Liver (tissue), 9 donors: ENCODE measurements around the gene IKZF3. TPM values are rescaled to one million over a fixed set of nuclear protein-coding genes. Genes with fewer than 3 reads are reported as not detected.

Experiments used
- DNase-seq: peaks from one replicate; pipeline ENCODE4 v3.0.0-alpha.2; 2017; ENCODE audit warnings: low spot score
- H3K27ac ChIP-seq, 2 donors: one replicate each; pipeline ENCODE4 v1.7.0; 2013; ENCODE audit warnings: inconsistent platforms in 2 of 2, low read length in 2 of 2, control low read depth in 1 of 2, low read depth in 1 of 2, mild to moderate bottlenecking in 1 of 2
- H3K27me3 ChIP-seq, 4 donors: one replicate each; pipeline versions ENCODE4 v1.6.1 to v1.7.0; 2013; ENCODE audit warnings: low read length in 3 of 4, inconsistent platforms in 1 of 4, mild to moderate bottlenecking in 1 of 4, moderate library complexity in 1 of 4; ENCODE audit not compliant: control insufficient read depth in 4 of 4, insufficient read depth in 4 of 4
- H3K36me3 ChIP-seq, 4 donors: one replicate each; pipeline versions ENCODE4 v1.6.1 to v1.7.0; 2013; ENCODE audit warnings: low read length in 3 of 4, mild to moderate bottlenecking in 3 of 4, low read depth in 1 of 4, moderate library complexity in 1 of 4; ENCODE audit not compliant: control insufficient read depth in 4 of 4, insufficient read depth in 3 of 4
- H3K4me1 ChIP-seq, 4 donors: one replicate each; pipeline versions ENCODE4 v1.6.1 to v1.7.0; 2013; ENCODE audit warnings: low read length in 3 of 4, mild to moderate bottlenecking in 3 of 4, moderate library complexity in 1 of 4; ENCODE audit not compliant: control insufficient read depth in 4 of 4, insufficient read depth in 4 of 4
- H3K4me3 ChIP-seq, 3 donors: one replicate each; pipeline versions ENCODE4 v1.6.1 to v1.7.0; 2013; ENCODE audit warnings: low read length in 3 of 3, control low read depth in 1 of 3, low read depth in 1 of 3, mild to moderate bottlenecking in 1 of 3
- H3K9ac ChIP-seq, 2 donors: one replicate each; pipeline ENCODE4 v1.7.0; 2013; ENCODE audit warnings: low read length in 2 of 2, mild to moderate bottlenecking in 2 of 2, moderate library complexity in 2 of 2, control low read depth in 1 of 2, low read depth in 1 of 2
- H3K9me3 ChIP-seq, 4 donors: one replicate each; pipeline versions ENCODE4 v1.6.1 to v1.7.0; 2013; ENCODE audit warnings: low read length in 3 of 4; ENCODE audit not compliant: control insufficient read depth in 4 of 4
- EGR1 ChIP-seq, 2 donors: IDR thresholded peaks; 2 replicates each; pipeline ENCODE4 v1.6.1; 2016 to 2018; ENCODE audit warnings: antibody characterized with exemption in 2 of 2, low read depth in 2 of 2
- FOXA2 ChIP-seq: IDR thresholded peaks from 2 replicates; pipeline ENCODE4 v1.6.1; 2016; ENCODE audit warnings: antibody characterized with exemption
- HNF4G ChIP-seq: IDR thresholded peaks from 2 replicates; pipeline ENCODE4 v1.6.1; 2016; ENCODE audit warnings: antibody characterized with exemption
- NR2F2 ChIP-seq: IDR thresholded peaks from 2 replicates; pipeline ENCODE4 v1.6.1; 2016; ENCODE audit warnings: antibody characterized with exemption
- RAD21 ChIP-seq, 2 donors: IDR thresholded peaks; 2 replicates each; pipeline ENCODE4 v1.6.1; 2016; ENCODE audit warnings: antibody characterized with exemption in 2 of 2, mild to moderate bottlenecking in 2 of 2
- RXRA ChIP-seq, 2 donors: IDR thresholded peaks; 2 replicates each; pipeline ENCODE4 v1.6.1; 2017 to 2018; ENCODE audit warnings: antibody characterized with exemption in 2 of 2, mild to moderate bottlenecking in 1 of 2
- SP1 ChIP-seq: IDR thresholded peaks from 2 replicates; pipeline ENCODE4 v1.6.1; 2018; ENCODE audit warnings: antibody characterized with exemption, mild to moderate bottlenecking
- TAF1 ChIP-seq: conservative IDR thresholded peaks from 2 replicates; pipeline ENCODE4 v1.6.1; 2016; ENCODE audit warnings: antibody characterized with exemption, mild to moderate bottlenecking
- WGBS: extraction: QIAGEN DNeasy Blood & Tissue Kit; methylation state at CpG from one replicate; pipeline ENCODE4 v1.1.7; 2013; 5-methylcytosine and 5-hydroxymethylcytosine counted together
- polyA plus RNA-seq, 2 donors: library from polyadenylated mRNA; stranded (reverse) in 1 of 2; unstranded in 1 of 2; fragments of 200-250 nt in 1 of 2; fragments of >200 nt in 1 of 2; fragmentation: Nextera tagmentation in 1 of 2; extraction: Ambion mirVana in 1 of 2; gene quantifications; one replicate each; pipeline versions ENCODE4 v1.2.1 to v1.2.3, GENCODE V29; 2013 to 2015
- total RNA-seq, 2 donors: library from RNA; depleted of rRNA; stranded (reverse); fragments of >200 nt; gene quantifications; one replicate each; pipeline ENCODE4 v1.2.3, GENCODE V29; 2014
- TF ChIP-seq, protein P1 (sequence below): IDR thresholded peaks from 2 replicates; pipeline ENCODE4 v1.6.1; 2016; ENCODE audit warnings: antibody characterized with exemption, mild to moderate bottlenecking
- TF ChIP-seq, protein P2 (sequence below): fragments of 150-350 bp; IDR thresholded peaks from 2 replicates; pipeline ENCODE4 v1.5.1; 2017; ENCODE audit warnings: improper control_type of control experiment, low read depth, low read length; ENCODE audit not compliant: missing input control
- TF ChIP-seq, protein P3 (sequence below): IDR thresholded peaks from 2 replicates; pipeline ENCODE4 v1.6.1; 2016; ENCODE audit warnings: antibody characterized with exemption
- TF ChIP-seq, protein P4 (sequence below): IDR thresholded peaks from 2 replicates; pipeline ENCODE4 v1.6.1; 2016; ENCODE audit warnings: antibody characterized with exemption
- donor health status: healthy.
- donor health status: healthy.
- donor health status: healthy.
- donor health status: healthy.
- donor health status: healthy.

IKZF3 gene
- total and polyA plus RNA-seq, 4 donors, result 0.32 to 2.3 (median 0.83) TPM

DNA sequence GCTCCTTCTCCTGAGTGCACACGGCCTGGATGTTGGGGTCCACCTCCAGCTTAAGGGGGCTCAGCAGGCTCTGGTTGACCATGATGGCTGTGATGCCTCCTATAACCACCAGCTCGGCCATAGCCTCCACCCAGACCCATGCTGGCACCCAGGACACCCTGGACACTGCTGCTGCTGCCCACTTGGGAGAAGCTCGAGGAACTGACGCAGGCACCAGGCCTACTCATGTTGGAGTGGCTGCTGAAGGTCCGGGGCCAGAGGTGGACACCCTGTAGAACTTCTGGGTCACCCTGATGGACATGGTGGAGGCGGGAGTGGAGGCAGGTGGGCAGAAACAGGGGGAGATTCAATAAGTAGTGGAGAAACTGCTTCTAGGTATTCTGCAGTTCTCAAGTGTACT is 28.0 kb downstream of the IKZF3 start:
- Histone ChIP-seq H3K9ac (no peak overlapping the region), H3K36me3 (no peaks in the 10 kb centered on the region), H3K9me3 (no peaks in the 10 kb centered on the region), H3K27ac (no peak overlapping the region), H3K4me1 (peaks cover 0 to 1% (median 0%) of the 10 kb centered on the region in 4 donors), H3K4me3 (no peak overlapping the region), H3K27me3 (no peaks in the 10 kb centered on the region)
- 90% methylated on average over 6 of the region's 6 CpGs for WGBS
- TF ChIP-seq SP1, result no peak
- TF ChIP-seq TAF1, result no peak
- TF ChIP-seq, protein P1, sequence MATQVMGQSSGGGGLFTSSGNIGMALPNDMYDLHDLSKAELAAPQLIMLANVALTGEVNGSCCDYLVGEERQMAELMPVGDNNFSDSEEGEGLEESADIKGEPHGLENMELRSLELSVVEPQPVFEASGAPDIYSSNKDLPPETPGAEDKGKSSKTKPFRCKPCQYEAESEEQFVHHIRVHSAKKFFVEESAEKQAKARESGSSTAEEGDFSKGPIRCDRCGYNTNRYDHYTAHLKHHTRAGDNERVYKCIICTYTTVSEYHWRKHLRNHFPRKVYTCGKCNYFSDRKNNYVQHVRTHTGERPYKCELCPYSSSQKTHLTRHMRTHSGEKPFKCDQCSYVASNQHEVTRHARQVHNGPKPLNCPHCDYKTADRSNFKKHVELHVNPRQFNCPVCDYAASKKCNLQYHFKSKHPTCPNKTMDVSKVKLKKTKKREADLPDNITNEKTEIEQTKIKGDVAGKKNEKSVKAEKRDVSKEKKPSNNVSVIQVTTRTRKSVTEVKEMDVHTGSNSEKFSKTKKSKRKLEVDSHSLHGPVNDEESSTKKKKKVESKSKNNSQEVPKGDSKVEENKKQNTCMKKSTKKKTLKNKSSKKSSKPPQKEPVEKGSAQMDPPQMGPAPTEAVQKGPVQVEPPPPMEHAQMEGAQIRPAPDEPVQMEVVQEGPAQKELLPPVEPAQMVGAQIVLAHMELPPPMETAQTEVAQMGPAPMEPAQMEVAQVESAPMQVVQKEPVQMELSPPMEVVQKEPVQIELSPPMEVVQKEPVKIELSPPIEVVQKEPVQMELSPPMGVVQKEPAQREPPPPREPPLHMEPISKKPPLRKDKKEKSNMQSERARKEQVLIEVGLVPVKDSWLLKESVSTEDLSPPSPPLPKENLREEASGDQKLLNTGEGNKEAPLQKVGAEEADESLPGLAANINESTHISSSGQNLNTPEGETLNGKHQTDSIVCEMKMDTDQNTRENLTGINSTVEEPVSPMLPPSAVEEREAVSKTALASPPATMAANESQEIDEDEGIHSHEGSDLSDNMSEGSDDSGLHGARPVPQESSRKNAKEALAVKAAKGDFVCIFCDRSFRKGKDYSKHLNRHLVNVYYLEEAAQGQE, result no peak
- TF ChIP-seq RXRA (IDR thresholded peaks at IDR 0.05), result no peak
- TF ChIP-seq, protein P2, sequence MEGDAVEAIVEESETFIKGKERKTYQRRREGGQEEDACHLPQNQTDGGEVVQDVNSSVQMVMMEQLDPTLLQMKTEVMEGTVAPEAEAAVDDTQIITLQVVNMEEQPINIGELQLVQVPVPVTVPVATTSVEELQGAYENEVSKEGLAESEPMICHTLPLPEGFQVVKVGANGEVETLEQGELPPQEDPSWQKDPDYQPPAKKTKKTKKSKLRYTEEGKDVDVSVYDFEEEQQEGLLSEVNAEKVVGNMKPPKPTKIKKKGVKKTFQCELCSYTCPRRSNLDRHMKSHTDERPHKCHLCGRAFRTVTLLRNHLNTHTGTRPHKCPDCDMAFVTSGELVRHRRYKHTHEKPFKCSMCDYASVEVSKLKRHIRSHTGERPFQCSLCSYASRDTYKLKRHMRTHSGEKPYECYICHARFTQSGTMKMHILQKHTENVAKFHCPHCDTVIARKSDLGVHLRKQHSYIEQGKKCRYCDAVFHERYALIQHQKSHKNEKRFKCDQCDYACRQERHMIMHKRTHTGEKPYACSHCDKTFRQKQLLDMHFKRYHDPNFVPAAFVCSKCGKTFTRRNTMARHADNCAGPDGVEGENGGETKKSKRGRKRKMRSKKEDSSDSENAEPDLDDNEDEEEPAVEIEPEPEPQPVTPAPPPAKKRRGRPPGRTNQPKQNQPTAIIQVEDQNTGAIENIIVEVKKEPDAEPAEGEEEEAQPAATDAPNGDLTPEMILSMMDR, result no peak
- TF ChIP-seq HNF4G, result no peak
- no peak for DNase-seq

DNA sequence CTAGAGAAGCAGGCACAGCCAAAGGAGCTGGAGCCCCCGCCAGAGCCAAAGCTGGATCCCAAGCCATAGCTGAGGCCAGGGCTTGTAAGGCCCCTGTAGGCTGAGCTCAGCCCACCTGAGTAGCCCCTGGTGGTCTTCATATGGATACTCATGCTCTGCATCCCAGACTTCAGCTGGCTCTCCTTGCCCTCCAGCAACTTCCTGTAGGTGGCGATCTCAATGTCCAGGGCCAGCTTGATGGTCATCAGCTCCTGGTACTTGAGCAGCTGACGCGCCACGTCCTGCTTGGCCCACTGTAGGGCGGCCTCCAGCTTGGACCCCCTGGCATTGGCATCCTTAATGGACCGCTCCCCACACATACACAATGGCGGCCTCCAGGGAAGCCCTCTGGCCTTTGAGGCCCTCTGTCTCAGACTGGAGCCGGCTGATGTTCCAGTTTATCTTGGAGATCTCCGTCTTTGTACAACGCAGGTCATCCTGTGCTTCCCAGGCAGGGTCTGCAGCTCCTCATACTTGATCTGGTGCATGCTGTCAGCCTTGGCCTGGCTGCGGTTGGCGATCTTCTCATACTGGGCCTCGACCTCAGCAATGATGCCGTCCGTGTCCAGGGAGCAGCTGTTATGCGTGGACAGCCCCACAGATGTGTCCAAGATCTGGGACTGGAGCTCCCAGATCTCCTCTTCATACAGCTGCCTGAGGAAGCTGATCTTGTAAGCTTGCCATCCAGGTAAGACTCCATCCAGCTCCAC is 28.9 kb downstream of the IKZF3 start:
- no peak for TF ChIP-seq FOXA2
- no peak for TF ChIP-seq NR2F2
- TF ChIP-seq HNF4G, result no peak
- no peak for TF ChIP-seq RXRA (IDR thresholded peaks at IDR 0.05)
- TF ChIP-seq, protein P2, result no peak
- TF ChIP-seq, protein P3, sequence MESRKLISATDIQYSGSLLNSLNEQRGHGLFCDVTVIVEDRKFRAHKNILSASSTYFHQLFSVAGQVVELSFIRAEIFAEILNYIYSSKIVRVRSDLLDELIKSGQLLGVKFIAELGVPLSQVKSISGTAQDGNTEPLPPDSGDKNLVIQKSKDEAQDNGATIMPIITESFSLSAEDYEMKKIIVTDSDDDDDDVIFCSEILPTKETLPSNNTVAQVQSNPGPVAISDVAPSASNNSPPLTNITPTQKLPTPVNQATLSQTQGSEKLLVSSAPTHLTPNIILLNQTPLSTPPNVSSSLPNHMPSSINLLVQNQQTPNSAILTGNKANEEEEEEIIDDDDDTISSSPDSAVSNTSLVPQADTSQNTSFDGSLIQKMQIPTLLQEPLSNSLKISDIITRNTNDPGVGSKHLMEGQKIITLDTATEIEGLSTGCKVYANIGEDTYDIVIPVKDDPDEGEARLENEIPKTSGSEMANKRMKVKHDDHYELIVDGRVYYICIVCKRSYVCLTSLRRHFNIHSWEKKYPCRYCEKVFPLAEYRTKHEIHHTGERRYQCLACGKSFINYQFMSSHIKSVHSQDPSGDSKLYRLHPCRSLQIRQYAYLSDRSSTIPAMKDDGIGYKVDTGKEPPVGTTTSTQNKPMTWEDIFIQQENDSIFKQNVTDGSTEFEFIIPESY, result no peak
- no peak for TF ChIP-seq SP1
- no peak for TF ChIP-seq EGR1 (IDR thresholded peaks at IDR 0.05; ENCODE audit: low read depth in 2 of 2)
- TF ChIP-seq, protein P4, sequence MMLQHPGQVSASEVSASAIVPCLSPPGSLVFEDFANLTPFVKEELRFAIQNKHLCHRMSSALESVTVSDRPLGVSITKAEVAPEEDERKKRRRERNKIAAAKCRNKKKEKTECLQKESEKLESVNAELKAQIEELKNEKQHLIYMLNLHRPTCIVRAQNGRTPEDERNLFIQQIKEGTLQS, result no peak
- no peak for TF ChIP-seq RAD21 (IDR thresholded peaks at IDR 0.05)
- Histone ChIP-seq H3K4me3 (no peak overlapping the region), H3K27ac (no peak overlapping the region), H3K9me3 (no peaks in the 10 kb centered on the region), H3K4me1 (peaks cover 0 to 1% (median 0%) of the 10 kb centered on the region in 4 donors), H3K9ac (no peak overlapping the region), H3K27me3 (no peaks in the 10 kb centered on the region), H3K36me3 (no peaks in the 10 kb centered on the region)
- 96% methylated on average over 17 of the region's 17 CpGs for WGBS
- no peak for DNase-seq
